ENCODE results near the gene CFAP47.

CFAP47 gene

DNA sequence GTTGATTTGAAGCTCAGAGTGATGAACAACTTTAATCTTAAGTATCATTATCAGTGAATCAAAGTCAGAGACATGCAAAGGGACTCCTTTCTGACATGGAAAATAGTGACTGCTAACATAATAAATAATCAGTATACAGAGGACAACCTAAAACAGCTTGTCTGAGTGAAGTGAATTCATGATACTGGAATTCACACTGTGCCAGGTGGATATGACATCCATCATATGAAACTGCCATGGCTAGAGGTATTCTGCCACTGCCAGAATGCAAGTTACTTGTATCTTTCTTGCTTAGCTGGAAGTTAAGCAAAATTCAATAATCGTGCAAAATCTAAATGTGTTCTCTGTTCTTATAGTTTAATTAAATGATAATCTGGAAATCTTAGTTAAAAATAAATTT lies 429.0 kb downstream of the CFAP47 start:
- Mint-ChIP-seq H3K4me3 (no peak overlapping the region), H3K36me3 (ENCODE audit: low read depth) (no peaks in the 10 kb centered on the region), H3K27ac (no peak overlapping the region), H3K4me1 (no peaks in the 10 kb centered on the region), H3K27me3 (no peaks in the 10 kb centered on the region), H3K9me3 (no peaks in the 10 kb centered on the region)
- ATAC-seq: no peak
- no peak for DNase-seq

DNA sequence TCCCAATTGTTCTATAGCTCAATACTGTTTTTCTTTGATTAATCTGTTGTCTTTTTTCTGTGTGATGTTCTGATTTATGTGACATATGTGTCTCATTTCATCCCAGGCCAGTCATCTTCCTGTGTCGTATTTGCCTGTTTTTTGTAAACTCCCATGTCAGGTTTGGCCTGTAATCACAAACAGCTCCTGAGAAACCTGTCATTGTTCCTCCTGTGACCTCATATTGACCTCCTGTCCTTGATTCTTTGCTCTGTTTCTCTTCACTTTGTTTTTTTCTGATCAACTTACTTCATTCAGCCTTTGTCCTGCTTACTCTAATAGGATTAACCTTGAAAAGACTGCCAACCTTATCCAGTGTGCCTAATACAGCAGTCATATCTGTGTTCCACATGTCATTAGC lies 438.3 kb downstream of the CFAP47 start:
- ATAC-seq: no peak
- Mint-ChIP-seq H3K27ac (no peak overlapping the region), H3K4me1 (no peaks in the 10 kb centered on the region), H3K36me3 (ENCODE audit: low read depth) (no peaks in the 10 kb centered on the region), H3K9me3 (peaks cover 4% of the 10 kb centered on the region), H3K27me3 (no peaks in the 10 kb centered on the region), H3K4me3 (no peak overlapping the region)
- DNase-seq: no peak

DNA sequence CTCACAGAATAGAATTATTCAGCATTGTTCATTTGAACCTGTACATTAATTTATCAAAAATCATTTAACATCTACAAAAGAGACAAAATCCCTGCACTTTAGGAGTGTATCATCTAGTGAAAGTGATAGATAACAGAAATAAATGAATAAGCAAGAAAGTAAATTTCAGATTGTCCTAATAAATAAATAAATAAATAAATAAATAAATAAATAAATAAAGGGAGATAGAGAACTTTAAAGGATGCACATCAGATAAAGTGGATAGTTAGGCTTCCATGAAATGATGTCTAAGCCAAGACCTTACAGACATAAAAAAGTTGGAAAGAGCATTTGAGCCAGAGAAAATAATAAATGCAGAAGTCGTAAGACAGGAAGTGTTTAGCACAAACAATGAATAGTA lies 444.7 kb downstream of the CFAP47 start:
- Mint-ChIP-seq H3K27ac (no peak overlapping the region), H3K4me1 (no peaks in the 10 kb centered on the region), H3K27me3 (no peaks in the 10 kb centered on the region), H3K9me3 (peaks cover 7% of the 10 kb centered on the region), H3K4me3 (no peak overlapping the region), H3K36me3 (ENCODE audit: low read depth) (no peaks in the 10 kb centered on the region)
- DNase-seq (no peak), ATAC-seq (no peak)

DNA sequence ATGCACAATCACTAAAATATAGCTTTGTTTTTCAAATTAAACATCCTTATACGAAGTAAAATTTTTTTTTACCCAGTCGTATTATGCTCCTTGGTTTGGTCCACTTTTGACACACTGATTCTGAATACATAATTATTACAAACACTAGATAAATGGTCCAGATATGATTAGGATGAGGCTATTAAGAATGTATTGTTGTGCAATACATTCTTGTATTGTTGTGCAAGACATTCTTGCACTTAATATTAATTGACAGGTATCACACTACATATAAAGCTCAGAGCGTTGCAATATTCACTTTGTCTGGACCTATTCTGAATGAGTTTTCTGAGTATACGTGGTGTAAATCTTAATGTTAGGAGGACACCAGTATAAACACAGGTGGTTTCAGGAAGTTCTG lies 464.0 kb downstream of the CFAP47 start:
- no peak for DNase-seq
- H3K4me3 Mint-ChIP-seq: no peak overlapping the region
- no peak overlapping the region for H3K27ac Mint-ChIP-seq
- ATAC-seq: no peak
- H3K9me3 Mint-ChIP-seq: peaks cover under 1% of the 10 kb centered on the region
- H3K27me3 Mint-ChIP-seq: no peaks in the 10 kb centered on the region
- H3K36me3 Mint-ChIP-seq (ENCODE audit: low read depth): no peaks in the 10 kb centered on the region
- no peaks in the 10 kb centered on the region for H3K4me1 Mint-ChIP-seq

DNA sequence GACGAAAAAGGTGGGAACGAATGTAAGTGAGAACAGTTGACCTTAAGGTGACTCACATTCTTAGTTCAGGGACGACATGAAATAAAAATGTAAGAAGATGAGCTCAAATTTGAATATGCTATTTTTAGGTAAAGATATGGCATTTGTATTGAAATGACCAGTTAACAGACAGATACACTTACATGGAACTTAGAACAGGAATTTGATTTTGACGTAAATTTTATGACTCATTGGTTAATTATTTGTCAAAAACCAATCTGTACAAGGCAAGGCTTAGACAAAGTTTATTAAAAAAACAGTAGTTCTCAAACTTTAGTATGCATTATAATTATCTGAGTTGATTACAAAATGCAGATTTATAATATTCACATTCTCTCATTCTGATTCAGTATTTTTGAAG lies 469.4 kb downstream of the CFAP47 start:
- no peak for DNase-seq
- H3K4me3 Mint-ChIP-seq: no peak overlapping the region
- H3K27ac Mint-ChIP-seq: no peak overlapping the region
- no peaks in the 10 kb centered on the region for H3K27me3 Mint-ChIP-seq
- ATAC-seq: no peak
- no peaks in the 10 kb centered on the region for H3K36me3 Mint-ChIP-seq (ENCODE audit: low read depth)
- no peaks in the 10 kb centered on the region for H3K4me1 Mint-ChIP-seq
- H3K9me3 Mint-ChIP-seq: peaks cover 5% of the 10 kb centered on the region

DNA sequence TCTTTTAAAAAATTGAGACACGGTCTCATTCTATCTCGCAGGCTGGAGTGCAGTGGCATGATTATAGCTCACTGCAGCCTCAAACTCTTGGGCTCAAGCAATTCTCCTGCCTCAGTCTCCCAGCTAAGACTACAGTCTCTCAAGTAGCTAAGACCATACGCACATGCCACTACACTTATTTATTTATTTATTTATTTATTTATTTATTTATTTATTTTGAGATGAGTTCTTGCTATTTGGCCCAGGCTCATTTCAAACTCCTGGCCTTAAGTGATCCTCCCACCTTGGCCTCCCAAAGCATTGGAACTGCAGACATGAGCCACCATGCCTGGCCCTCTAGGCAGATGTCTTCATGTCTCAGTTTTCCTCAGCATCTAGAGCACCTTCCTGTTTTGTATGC lies 482.2 kb downstream of the CFAP47 start:
- DNase-seq (no peak), ATAC-seq (no peak)
- no peak overlapping the region for H3K4me3 Mint-ChIP-seq
- no peaks in the 10 kb centered on the region for H3K36me3 Mint-ChIP-seq (ENCODE audit: low read depth)
- H3K27me3 Mint-ChIP-seq: no peaks in the 10 kb centered on the region
- no peaks in the 10 kb centered on the region for H3K4me1 Mint-ChIP-seq
- no peaks in the 10 kb centered on the region for H3K9me3 Mint-ChIP-seq
- H3K27ac Mint-ChIP-seq: no peak overlapping the region

DNA sequence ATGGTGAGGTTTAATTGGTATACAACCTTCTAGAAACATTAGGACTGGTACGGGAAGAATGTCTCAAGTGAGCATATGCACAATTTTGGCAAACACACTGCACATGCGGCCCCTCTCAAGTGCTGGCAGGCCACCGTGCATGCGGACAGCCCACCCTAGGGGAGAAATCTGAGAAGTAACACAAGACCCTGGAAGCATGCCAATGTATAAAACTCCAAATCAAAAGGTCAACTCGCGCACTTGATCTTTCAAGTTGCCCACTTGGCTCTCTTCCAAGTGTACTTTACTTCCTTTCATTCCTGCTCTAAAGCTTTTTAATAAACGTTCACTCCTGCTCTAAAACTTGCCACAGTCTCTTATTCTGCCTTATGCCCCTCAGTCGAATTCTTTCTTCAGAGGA lies 488.3 kb downstream of the CFAP47 start:
- ATAC-seq (no peak), DNase-seq (no peak)
- no peak overlapping the region for H3K4me3 Mint-ChIP-seq
- H3K9me3 Mint-ChIP-seq: no peaks in the 10 kb centered on the region
- no peaks in the 10 kb centered on the region for H3K27me3 Mint-ChIP-seq
- H3K4me1 Mint-ChIP-seq: no peaks in the 10 kb centered on the region
- H3K36me3 Mint-ChIP-seq (ENCODE audit: low read depth): no peaks in the 10 kb centered on the region
- H3K27ac Mint-ChIP-seq: no peak overlapping the region

DNA sequence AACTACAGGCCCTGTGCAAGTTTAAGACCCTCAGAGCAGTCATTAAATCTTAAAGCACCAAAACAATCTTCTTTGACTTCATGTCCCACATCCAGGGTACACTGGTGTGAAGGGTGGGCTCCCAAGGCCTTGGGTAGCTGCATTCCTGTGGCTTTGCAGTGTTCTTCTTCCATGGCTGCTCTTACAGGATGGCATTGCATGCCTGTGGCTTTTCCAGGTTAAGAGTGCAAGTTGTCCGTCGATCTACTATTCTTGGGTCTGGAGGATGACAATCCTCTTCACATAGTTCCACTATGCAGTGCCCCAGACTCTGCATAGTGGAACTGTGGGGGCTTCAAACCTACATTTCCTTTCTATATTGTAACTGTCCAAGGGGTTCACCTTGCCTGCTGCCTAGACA lies 494.5 kb downstream of the CFAP47 start:
- DNase-seq (no peak), ATAC-seq (no peak)
- no peaks in the 10 kb centered on the region for H3K9me3 Mint-ChIP-seq
- no peak overlapping the region for H3K4me3 Mint-ChIP-seq
- no peaks in the 10 kb centered on the region for H3K4me1 Mint-ChIP-seq
- no peak overlapping the region for H3K27ac Mint-ChIP-seq
- H3K36me3 Mint-ChIP-seq (ENCODE audit: low read depth): no peaks in the 10 kb centered on the region
- no peaks in the 10 kb centered on the region for H3K27me3 Mint-ChIP-seq

DNA sequence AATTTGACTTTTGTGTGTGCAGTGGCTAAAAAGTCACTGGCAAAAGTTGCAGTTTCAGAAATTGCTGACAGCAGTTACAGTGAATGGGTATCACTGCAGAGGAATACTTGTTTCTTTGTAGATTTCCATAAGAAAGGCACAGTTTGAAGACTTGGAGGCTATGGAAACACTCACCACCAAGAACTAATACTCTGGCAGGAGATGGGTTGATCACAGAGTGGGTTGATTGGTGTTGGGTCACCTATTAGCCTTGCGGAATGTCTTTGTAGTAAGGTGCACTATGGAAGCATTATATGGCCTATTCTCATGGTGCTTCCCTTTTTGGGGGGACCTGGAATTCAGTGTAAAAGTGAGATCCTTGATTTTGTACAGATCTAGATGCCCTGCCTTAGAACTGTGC lies 502.8 kb downstream of the CFAP47 start:
- no peak for ATAC-seq

DNA sequence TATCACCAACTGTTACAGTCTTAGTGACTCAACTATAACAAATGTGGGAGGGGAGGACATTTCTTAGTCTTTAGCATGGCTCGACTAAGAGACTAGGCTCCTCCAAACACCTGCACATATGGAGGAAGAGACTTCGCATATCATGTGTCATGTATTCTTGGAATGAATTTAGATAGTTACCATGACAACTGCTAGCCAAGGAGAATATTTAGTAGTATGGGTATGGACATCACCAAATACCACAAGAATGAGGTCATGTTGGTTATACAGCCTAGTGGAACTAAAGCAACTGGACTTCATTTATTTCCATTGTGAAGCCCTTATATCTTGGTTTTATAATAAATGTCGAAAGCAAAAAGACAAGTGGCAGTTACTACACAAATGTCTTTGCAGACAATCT lies 512.3 kb downstream of the CFAP47 start:
- Mint-ChIP-seq H3K36me3 (ENCODE audit: low read depth) (no peaks in the 10 kb centered on the region), H3K27me3 (no peaks in the 10 kb centered on the region), H3K4me1 (no peaks in the 10 kb centered on the region), H3K4me3 (no peak overlapping the region), H3K27ac (no peak overlapping the region), H3K9me3 (no peaks in the 10 kb centered on the region)
- no peak for ATAC-seq
- no peak for DNase-seq

More for the DNA sequence above, 502.8 kb downstream of the CFAP47 start:
- no peak overlapping the region for H3K27ac Mint-ChIP-seq
- H3K4me1 Mint-ChIP-seq: no peaks in the 10 kb centered on the region
- no peaks in the 10 kb centered on the region for H3K9me3 Mint-ChIP-seq
- H3K4me3 Mint-ChIP-seq: no peak overlapping the region
- no peaks in the 10 kb centered on the region for H3K36me3 Mint-ChIP-seq (ENCODE audit: low read depth)
- no peaks in the 10 kb centered on the region for H3K27me3 Mint-ChIP-seq
- DNase-seq: no peak

DNA sequence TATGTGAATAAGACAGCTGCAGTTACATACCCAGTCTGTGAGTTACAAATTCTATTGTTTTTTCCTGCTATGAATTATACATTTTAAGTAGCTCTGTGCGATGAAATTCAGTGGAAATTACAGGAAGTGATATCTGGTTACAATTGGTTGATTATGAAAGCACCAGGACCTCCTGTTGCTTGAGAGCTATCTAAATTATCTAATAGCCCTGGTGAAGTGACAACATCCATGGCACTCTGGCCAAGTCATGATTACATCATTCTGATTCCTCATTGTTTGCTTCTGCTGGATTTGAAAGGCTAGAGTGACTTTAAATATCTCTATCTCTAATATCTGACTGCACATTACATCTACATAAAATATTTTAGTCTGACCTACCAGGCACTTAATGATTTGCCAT lies 515.0 kb downstream of the CFAP47 start:
- Mint-ChIP-seq H3K27ac (no peak overlapping the region), H3K36me3 (ENCODE audit: low read depth) (no peaks in the 10 kb centered on the region), H3K27me3 (no peaks in the 10 kb centered on the region), H3K4me3 (no peak overlapping the region), H3K4me1 (no peaks in the 10 kb centered on the region), H3K9me3 (no peaks in the 10 kb centered on the region)
- ATAC-seq (no peak), DNase-seq (no peak)
